A172 (cell line): ENCODE data around the gene APCDD1. TPM values are rescaled to one million over a fixed set of nuclear protein-coding genes. Genes with fewer than 3 reads are reported as not detected.

Experiments used
- DNase-seq: peaks from one replicate; pipeline ENCODE4 v3.0.0-alpha.2; 2015; ENCODE audit warnings: low spot score
- total RNA-seq: library from RNA; depleted of rRNA; stranded (reverse); fragments of >200 nt; shearing (Covaris generic); gene quantifications from 2 replicates; pipeline ENCODE4 v1.2.3, GENCODE V29; 2014

The APCDD1 gene
- total RNA-seq, 1 experiment from 2014 or later: not detected

GRCh38 chr18:10431680-10432079, 22.8 kb upstream of the APCDD1 start:
- no peak for DNase-seq

GRCh38 chr18:10432781-10433180, 21.7 kb upstream of the APCDD1 start:
- DNase-seq: no peak

GRCh38 chr18:10436160-10436559, 18.3 kb upstream of the APCDD1 start:
- DNase-seq: no peak

DNA sequence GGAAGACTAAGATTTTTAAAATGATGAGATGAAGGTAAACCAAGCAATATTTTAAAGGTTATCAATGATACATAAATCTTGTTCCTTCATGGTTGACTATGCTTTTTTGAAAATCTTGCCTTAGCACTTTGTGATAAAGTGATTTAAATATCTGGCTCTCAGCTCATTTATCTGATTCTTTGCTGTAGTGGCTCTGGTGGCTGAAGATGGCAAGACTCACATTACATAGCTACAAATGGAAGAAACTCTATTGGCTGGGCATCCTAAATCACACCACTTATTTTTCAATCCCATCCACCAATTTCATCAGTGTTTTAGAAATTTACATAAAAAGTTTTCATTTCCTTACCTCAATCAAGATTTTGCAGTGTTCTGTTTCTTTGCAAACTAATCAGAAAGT, 16.6 kb upstream of the APCDD1 start:
- DNase-seq: no peak

DNA sequence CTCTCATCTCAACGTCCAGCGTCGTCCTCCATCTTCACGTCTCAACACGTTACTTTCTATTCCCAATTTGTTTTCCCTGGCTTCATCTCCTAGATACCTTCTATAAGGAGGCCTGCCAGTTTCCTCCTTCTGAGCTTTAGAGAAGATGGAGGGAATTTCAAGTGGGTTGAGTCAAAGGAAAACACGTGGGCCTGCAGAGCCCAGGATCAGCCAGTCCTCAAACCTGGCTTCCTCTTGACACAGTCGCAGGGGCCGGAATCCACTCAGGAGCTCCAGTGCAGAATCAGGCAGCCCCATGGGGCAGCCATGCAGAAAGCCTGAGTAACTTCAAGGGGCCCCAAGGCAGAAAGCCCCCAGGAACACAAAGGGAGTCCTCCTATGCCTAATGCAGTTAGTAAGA, 14.5 kb upstream of the APCDD1 start:
- DNase-seq: no peak

- no peak for DNase-seq
These were observed 13.6 kb upstream of the APCDD1 start for GRCh38 chr18:10440884-10441283.

- DNase-seq: no peak
These were observed 13.0 kb upstream of the APCDD1 start for GRCh38 chr18:10441472-10441871.

- no peak for DNase-seq
These were observed 11.9 kb upstream of the APCDD1 start for GRCh38 chr18:10442551-10442971.

DNA sequence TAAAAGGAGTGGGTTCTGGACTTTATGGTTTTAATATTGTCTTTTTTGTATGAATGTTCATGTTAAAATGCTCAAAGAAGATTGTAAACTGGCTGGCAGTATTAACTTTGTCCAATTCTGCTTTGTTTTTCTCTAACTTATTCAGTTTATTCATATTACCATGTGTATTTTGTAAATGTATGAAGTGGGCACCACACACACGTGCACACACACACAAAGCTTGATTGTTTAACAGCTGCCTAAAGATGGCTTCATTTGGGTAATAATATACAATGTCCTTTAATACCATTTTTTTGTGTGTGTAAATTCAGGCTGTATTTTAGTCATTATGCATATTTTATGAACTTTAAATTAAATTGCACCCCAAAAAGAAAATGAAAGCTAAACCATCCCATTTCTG, 11.4 kb upstream of the APCDD1 start:
- DNase-seq: no peak

GRCh38 chr18:10444314-10445006, 10.0 kb upstream of the APCDD1 start:
- no peak for DNase-seq

- no peak for DNase-seq
These were observed 5.0 kb upstream of the APCDD1 start for GRCh38 chr18:10449396-10449795.

GRCh38 chr18:10450986-10451385, 3.4 kb upstream of the APCDD1 start:
- DNase-seq: no peak

GRCh38 chr18:10453261-10453805, 1.1 kb upstream of the APCDD1 start:
- no peak for DNase-seq

- no peak for DNase-seq
These were observed 484 bp downstream of the APCDD1 start for GRCh38 chr18:10454681-10455557.

DNA sequence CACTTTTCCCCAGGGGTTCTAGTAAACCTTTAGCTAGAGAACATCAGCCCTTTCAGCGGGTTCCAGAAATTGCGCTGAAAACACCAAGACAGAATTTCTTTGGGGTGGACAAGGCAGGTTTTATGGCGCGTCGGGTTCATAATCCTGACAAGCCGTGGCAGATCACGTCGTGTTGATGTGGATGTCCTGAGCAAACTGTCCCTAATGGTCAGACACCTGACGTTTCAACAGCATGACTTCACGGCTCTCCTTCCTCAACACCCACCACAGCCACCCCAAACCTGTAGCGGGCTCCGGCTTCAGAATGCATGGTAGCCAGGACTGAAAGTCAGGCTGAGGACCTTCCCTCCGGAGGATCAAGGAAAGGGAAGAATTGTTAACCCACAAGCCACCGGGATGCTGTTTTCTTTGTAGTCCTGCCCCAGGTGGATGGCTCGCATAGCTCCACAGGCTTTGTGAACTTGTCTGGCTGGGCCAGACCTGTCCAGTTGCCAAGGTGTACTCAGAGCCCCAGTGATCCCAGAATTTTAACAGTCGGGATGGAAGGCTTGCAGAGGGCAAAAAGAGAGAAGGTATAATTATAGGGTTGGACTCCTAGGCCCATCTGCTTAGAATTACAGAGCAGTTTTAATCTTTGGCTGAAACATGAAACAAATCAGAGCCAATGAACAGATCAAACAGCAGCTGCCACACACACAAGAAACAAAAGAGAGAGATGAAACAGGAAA, 1.5 kb downstream of the APCDD1 start:
- DNase-seq: no peak

DNA sequence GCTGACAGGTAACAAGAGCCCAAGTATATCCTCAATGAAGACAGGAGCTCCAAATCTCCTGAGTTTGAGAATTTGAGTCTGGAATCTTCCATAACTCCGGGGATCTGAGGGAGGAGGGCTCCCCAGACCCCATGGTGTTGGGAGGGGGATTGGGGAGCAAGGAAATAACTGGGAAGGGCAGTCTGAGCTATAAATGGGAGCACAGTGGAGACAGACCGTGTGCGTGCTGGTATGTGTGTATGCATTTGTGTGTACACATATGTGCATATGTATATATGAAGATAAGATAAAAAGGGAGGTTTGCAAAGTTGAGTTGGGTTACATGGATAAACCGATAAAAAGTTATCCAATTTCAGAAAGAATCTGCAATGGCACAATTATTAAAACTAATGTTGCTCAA, 2.3 kb downstream of the APCDD1 start:
- DNase-seq: no peak

DNA sequence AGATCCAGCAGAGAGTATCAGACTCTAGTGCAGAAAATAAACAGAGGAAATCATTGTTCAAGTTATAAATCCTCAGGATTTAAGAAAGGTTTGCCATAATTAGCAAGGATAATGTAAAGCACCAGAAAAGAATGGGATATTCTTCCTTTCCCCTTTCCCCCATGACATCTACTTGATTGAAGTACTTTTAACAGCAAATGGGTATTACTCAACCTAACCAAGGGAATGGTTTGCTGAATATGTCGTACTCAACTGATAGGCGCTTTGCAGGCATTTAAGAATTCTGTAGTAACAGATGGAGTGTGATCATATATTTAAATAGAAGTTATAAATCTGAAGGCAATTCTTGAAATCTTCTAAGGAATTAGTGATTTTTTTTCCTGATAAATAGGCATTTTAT, 2.7 kb downstream of the APCDD1 start:
- DNase-seq: no peak

DNA sequence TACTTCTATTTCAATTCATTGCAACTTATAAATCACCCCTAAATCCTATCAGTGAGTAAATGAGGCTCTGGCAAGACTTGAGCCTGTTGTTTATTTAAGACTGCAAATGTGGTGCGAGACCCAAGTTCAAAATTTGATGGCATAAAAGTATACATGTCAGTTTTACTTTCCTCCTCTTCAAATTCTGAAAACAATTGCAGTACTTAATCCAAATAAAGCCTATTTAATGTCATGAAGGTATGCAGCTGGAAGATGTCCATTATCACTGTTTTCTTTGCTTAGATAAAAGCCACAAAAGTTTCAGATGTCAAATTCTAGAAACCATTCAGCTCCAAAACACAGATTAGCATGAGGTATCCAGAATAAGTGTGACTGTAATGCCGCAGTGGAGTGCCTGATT, 3.3 kb downstream of the APCDD1 start:
- no peak for DNase-seq

DNA sequence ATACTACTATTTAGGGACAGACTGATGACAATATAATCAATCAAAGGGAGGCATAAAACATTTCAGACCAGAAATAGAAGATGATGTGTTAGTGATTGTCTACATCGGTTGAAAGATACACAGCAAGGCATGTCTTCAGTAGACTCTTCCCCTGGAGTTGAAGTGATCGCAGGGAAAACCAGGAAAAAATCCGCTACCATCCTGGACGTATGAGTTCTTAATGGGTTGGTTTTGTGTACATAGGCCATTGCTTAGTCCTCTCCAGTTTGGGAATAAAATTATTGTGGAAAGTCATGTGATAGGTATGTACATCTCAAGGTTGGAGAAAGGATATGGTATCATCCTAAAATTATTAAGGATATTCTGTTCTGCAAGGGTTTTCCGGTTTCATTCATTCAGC, 4.3 kb downstream of the APCDD1 start:
- no peak for DNase-seq

DNA sequence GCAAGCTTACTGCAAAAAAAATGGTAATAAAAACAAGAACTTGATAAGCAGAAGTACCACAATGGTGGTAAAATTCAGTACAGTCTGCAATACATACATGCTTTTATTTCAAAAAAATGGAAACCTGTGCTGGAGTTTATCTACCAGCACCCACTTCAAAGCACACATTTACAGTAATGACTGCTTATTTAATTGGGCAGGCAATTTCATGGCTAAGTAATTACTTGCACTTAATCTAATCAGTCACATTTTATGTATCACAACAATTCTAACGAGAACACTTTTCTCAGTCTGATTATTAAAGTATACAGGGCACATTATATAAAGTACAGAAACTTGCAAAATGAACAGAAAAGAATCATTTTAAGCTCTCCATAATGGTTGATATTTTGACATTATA, 5.2 kb downstream of the APCDD1 start:
- no peak for DNase-seq

DNA sequence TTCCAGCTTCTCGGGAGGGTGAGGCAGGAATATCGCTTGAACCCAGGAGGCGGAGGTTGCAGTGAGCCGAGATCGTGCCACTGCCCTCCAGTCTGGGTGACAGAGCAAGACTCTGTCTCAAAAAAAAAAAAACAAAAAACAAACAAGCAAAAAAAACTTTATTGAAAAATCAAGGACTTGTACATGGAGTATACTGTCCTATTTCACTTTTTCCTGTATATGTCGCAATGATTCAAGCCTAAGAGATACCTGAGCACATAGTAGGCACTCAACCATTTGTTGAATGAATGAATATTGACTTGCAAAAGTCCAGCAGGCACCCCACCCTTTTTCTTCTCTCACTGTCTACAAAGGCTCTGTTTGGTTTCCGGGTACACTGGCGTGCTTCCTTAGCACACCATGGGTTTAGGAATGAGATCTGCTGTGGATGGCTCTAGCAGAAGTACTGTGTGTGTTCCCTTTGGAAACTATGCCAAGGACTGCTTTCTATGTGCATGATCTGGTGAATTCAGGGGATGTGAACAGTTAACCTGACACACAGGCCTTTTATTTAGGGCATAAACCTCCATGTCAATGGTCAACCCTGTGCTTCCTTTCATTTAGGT, 6.1 kb downstream of the APCDD1 start:
- DNase-seq: no peak

GRCh38 chr18:10461989-10462388, 7.6 kb downstream of the APCDD1 start:
- DNase-seq: no peak
